GM23248 (cell line): ENCODE results near the gene OR7C1.

Source experiments
- EZH2 ChIP-seq: fragments of 200-600 bp; sonication (generic); IDR thresholded peaks from 2 replicates; pipeline ENCODE4 v1.6.1; 2018; ENCODE audit warnings: antibody characterized with exemption, mild to moderate bottlenecking; ENCODE audit not compliant: insufficient read depth, poor library complexity, severe bottlenecking
- EZH2phosphoT487 ChIP-seq: fragments of 200-600 bp; sonication (generic); IDR thresholded peaks from 2 replicates; pipeline ENCODE4 v1.6.1; 2018; ENCODE audit warnings: antibody characterized with exemption, moderate library complexity, mild to moderate bottlenecking, low read depth; ENCODE audit not compliant: insufficient read depth

DNA sequence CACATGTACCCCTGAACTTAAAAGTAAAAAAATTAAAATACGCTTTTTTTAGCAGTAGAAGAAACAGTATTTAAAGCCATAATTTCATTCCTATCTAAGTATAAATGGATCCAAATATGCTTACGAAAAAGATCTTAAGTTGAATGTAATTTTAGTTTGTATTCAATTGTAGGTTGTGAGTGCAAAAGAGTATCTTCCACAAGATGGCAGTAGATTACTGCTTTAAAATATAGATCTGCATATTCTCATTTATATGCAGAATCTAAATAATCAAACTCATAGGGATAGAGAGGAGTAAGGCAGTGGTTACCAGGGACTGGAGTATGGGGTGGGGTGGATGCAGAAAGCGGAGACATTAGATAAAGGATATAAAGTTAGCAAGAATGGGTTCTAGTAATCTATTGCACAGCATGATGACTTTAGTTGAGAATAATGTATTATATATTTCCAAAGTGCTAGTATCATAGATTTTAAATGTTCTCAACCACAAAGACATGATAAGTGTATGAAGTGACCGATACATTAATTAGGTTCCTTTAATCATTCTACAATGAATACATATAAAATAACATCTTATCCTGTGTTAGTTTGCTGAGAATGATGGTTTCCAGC is 36.7 kb upstream of the OR7C1 start:
- TF ChIP-seq EZH2phosphoT487 (no peak), EZH2 (no peak)
